Coronary artery (tissue), 2 donors: Measurements from ENCODE around the gene PIP4K2A.

ENCODE experiments used
- DNase-seq: peaks from one replicate; pipeline ENCODE4 v3.0.0-alpha.2; 2017; ENCODE audit warnings: low spot score
- H3K27ac ChIP-seq, 2 donors: fragments of 200-600 bp; sonication (generic); one replicate each; pipeline ENCODE4 v1.5.1; 2016 to 2019
- H3K4me3 ChIP-seq: fragments of 200-600 bp; sonication (generic); 2 replicates; pipeline ENCODE4 v1.5.1; 2016; ENCODE audit warnings: mild to moderate bottlenecking, moderate library complexity
- TF ChIP-seq, protein P1 (sequence below): fragments of 200-600 bp; sonication (generic); IDR thresholded peaks from one replicate; pipeline ENCODE4 v1.5.1; 2019; ENCODE audit warnings: antibody characterized with exemption

Gene PIP4K2A

GRCh38 chr10:22544325-22545068, 169.9 kb downstream of the PIP4K2A start:
- TF ChIP-seq, protein P1, sequence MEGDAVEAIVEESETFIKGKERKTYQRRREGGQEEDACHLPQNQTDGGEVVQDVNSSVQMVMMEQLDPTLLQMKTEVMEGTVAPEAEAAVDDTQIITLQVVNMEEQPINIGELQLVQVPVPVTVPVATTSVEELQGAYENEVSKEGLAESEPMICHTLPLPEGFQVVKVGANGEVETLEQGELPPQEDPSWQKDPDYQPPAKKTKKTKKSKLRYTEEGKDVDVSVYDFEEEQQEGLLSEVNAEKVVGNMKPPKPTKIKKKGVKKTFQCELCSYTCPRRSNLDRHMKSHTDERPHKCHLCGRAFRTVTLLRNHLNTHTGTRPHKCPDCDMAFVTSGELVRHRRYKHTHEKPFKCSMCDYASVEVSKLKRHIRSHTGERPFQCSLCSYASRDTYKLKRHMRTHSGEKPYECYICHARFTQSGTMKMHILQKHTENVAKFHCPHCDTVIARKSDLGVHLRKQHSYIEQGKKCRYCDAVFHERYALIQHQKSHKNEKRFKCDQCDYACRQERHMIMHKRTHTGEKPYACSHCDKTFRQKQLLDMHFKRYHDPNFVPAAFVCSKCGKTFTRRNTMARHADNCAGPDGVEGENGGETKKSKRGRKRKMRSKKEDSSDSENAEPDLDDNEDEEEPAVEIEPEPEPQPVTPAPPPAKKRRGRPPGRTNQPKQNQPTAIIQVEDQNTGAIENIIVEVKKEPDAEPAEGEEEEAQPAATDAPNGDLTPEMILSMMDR: no peak

DNA sequence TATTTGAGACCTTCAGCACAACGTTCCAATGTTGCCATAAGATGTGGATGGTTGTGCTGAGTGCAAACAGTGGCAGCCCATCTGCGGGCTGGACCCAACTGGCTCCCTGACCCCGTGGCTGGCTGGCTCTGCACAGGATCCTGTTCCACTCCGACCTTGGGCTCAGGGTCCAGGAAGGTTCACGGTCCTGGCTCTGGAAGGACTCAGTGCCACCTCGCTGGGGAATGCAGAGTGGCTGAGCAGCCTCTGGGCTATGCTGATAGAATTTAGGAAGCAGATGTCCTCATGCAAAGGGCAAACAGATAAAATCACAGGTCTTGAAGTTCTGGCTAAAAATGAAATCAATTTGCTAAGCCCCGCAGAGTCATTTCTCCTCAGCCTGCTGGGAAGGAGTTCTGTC, 171.6 kb downstream of the PIP4K2A start:
- no peak for DNase-seq
- TF ChIP-seq, protein P1: no peak
- Histone ChIP-seq H3K4me3 (no peak overlapping the region), H3K27ac (no peak overlapping the region)

More at GRCh38 chr10:22544325-22545068, 169.9 kb downstream of the PIP4K2A start:
- no peak overlapping the region for H3K27ac ChIP-seq
- DNase-seq: no peak
- no peak overlapping the region for H3K4me3 ChIP-seq

- DNase-seq: no peak
- no peak overlapping the region for H3K27ac ChIP-seq
- TF ChIP-seq, protein P1: no peak
- no peak overlapping the region for H3K4me3 ChIP-seq
Measured at GRCh38 chr10:22541900-22542299, 172.5 kb downstream of the PIP4K2A start.

GRCh38 chr10:22539579-22540298, 174.6 kb downstream of the PIP4K2A start:
- no peak for DNase-seq
- H3K4me3 ChIP-seq: no peak overlapping the region
- TF ChIP-seq, protein P1: no peak
- no peak overlapping the region for H3K27ac ChIP-seq

DNA sequence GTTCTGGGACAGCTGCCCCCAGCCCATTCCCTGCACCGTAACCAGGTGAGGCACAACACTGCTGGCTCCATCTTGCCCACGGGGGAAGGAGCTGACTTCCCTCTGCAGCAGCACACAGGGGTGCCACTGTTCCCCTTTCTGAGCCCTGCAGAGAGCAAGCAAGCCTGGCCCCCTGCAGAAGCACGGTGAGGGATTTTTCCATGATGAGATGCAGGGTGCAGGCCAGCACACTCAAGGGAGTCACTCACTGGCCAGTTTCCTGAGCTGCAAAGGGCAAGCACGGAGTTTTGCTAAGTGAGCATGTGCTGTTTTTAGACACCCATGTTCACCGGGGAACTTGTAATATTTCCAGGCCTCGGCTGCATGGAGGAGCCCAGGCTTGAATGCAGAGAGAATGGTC, 176.6 kb downstream of the PIP4K2A start:
- no peak for DNase-seq
- TF ChIP-seq, protein P1: no peak
- no peak overlapping the region for H3K4me3 ChIP-seq
- no peak overlapping the region for H3K27ac ChIP-seq

DNA sequence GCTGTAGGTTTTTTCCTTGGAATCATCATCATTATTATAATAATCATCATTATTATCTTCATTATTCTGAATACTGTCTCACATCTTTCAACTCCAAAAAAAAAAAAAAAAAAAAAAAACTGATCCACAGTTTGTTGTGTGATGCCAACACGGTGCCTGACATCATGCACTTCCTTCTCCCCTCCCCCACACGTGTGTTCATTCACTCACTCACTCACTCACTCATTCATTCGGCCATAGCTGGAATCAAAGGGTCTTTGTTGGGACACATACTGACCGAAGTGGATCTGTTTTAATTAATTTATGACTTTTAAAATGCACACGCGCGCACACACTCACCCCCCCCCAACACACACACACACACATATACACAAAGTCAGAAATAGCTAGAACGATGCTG, 177.8 kb downstream of the PIP4K2A start:
- no peak overlapping the region for H3K4me3 ChIP-seq
- DNase-seq: no peak
- no peak overlapping the region for H3K27ac ChIP-seq
- TF ChIP-seq, protein P1: no peak
